Astrocyte (in vitro differentiated cells and primary cell): Measurements from ENCODE around the gene TMEM132C.

Experiments used
- EZH2 ChIP-seq: IDR thresholded peaks from 2 replicates; pipeline ENCODE4 v1.6.1; 2012; ENCODE audit warnings: mild to moderate bottlenecking, low read length, inconsistent platforms; ENCODE audit not compliant: insufficient read depth
- TF ChIP-seq, protein P1 (sequence below): IDR thresholded peaks from 2 replicates; pipeline ENCODE4 v1.5.1; 2011; ENCODE audit warnings: low read depth, mild to moderate bottlenecking, inconsistent platforms, low read length, moderate library complexity; ENCODE audit not compliant: insufficient read depth

- TF ChIP-seq EZH2 = no peak
- TF ChIP-seq, protein P1, sequence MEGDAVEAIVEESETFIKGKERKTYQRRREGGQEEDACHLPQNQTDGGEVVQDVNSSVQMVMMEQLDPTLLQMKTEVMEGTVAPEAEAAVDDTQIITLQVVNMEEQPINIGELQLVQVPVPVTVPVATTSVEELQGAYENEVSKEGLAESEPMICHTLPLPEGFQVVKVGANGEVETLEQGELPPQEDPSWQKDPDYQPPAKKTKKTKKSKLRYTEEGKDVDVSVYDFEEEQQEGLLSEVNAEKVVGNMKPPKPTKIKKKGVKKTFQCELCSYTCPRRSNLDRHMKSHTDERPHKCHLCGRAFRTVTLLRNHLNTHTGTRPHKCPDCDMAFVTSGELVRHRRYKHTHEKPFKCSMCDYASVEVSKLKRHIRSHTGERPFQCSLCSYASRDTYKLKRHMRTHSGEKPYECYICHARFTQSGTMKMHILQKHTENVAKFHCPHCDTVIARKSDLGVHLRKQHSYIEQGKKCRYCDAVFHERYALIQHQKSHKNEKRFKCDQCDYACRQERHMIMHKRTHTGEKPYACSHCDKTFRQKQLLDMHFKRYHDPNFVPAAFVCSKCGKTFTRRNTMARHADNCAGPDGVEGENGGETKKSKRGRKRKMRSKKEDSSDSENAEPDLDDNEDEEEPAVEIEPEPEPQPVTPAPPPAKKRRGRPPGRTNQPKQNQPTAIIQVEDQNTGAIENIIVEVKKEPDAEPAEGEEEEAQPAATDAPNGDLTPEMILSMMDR = no peak
Measured at GRCh38 chr12:128571906-128572810, 305.2 kb downstream of the TMEM132C start.
